Neural progenitor cell (in vitro differentiated cells): ENCODE data around the gene FHOD3.
"Not testable (repeated sequence)": the region's sequence is repeated elsewhere in the genome, so short reads cannot be mapped to it uniquely, and the experiment has no call there.

ENCODE experiments used
- CTCF ChIP-seq: fragments of 200-600 bp; sonication (generic); IDR thresholded peaks from 2 replicates; pipeline ENCODE4 v1.5.1; 2017; ENCODE audit warnings: antibody characterized with exemption, mild to moderate bottlenecking
- EZH2 ChIP-seq: fragments of 200-600 bp; sonication (generic); IDR thresholded peaks from 2 replicates; pipeline ENCODE4 v1.6.1; 2017; ENCODE audit warnings: antibody characterized with exemption, mild to moderate bottlenecking, moderate library complexity

- not testable (repeated sequence) for TF ChIP-seq CTCF, EZH2
Observed at GRCh38 chr18:36721351-36721750, 423.8 kb downstream of the FHOD3 start.
